ENCODE results near the gene HBE1.
"Not testable (repeated sequence)": the region's sequence is repeated elsewhere in the genome, so short reads cannot be mapped to it uniquely, and the experiment has no call there.

The HBE1 gene

GRCh38 chr11:5252192-5252918, 17.4 kb downstream of the HBE1 start:
- DNase-seq = no peak

DNA sequence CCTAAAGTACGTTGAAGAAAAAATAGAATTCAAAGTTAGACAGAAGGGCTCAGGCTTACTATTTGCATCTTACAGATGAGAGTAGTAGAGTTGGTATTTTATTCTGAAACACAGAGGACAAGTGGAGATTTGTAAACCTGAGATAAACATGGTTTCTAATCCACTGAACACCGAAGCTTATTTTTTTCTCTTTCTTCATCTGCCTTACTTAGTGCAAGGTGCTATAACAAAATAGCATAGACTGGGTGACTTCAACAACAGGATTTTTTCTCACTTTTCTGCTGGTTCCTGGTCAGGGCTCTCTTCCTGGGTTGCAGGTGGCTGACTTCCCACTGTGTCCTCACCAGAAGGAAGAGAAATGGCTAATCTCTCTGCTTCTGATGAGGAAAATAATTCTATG, 18.0 kb downstream of the HBE1 start:
- DNase-seq = no peak

- no peak for DNase-seq
Observed at GRCh38 chr11:5250543-5251204, 19.1 kb downstream of the HBE1 start.

DNA sequence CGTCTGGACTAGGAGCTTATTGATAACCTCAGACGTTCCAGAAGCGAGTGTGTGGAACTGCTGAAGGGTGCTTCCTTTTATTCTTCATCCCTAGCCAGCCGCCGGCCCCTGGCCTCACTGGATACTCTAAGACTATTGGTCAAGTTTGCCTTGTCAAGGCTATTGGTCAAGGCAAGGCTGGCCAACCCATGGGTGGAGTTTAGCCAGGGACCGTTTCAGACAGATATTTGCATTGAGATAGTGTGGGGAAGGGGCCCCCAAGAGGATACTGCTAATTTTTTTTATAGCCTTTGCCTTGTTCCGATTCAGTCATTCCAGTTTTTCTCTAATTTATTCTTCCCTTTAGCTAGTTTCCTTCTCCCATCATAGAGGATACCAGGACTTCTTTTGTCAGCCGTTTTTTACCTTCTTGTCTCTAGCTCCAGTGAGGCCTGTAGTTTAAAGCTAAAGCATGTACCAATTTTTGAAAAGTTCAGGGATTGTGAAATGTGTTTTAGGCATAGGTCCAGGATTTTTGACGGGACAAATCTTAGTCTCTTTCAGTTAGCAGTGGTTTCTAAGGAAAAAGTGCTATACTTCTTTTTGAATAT, 19.8 kb downstream of the HBE1 start, which contains the start of gene HBG1:
Gene HBG1, minus strand, starts transcription at position 51 of the 590 bp plus-strand sequence. CDS start 53 bp downstream, outside the sequence.
- DNase-seq = not testable (repeated sequence)

- not testable (repeated sequence) for DNase-seq
Observed at GRCh38 chr11:5248498-5248897, 21.2 kb downstream of the HBE1 start.

GRCh38 chr11:5247472-5248192, 22.1 kb downstream of the HBE1 start:
- no peak for DNase-seq

DNA sequence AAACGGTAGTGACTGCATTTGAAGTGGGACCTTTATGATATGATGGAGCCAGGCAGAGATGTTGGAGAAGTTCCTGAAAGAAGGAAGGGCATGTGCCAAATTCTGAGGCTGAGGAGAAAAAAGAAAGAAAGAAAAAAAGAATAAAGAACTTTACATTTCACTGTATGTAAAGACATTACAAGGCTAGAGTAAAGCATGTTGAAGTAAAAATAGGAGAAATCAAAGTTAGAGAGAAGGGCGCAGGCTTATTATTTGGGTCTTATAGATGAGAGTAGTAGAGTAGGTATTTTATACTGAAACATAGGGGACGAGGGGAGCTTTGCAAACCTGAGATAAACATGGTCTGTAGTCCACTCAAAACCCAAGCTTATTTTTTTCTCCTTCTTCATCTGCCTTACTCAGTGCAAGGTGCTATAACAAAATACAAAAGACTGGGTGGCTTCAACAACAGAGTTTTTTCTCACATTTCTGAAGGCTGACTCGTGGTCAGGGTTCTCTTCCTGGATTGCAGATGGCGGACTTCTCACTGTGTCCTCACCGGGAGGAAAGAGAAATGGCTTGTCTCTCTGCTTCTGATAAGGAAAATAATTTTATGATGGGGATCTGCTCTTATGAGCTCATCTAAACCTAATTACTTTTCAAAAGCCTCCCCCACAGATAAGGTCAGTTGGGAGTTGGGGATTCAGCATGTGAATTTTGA, 22.8 kb downstream of the HBE1 start:
- DNase-seq = no peak

DNA sequence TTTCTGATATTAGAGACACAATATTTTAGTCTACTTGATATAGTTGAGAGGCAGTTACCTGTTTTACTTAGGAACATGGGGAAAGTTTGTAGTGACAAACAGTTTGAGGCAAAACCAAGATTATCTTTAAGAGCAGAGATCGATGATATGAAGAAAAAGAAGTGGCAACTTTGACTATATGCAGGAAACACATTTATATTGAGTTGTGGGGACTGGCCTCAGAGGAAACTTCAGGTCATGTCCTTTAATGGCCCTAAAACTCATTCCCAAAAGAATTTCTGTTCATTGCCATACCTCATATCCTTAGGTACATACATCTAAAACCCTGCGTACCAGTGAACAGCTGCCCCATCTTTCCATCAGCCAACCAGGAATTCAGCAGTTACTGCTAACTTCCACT, 24.6 kb downstream of the HBE1 start:
- no peak for DNase-seq

DNA sequence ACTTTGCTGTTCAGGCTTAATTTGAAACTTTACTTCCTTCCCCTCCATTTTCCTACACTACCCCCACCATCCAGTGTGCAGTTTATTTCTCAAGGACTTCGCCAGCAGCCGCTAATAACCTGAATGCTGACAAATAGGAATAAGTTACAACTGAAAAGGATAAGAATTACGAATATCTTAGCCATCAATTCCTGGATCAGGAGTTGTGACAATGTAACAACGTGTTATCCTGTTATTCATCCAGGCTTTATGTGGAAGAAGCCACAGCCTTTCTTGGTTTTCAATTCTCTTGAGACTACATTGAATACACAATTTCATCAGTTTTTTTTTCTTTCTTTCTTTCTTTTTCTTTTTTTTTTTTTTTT, 25.9 kb downstream of the HBE1 start:
- DNase-seq = no peak

GRCh38 chr11:5242933-5243815, 26.6 kb downstream of the HBE1 start:
- no peak for DNase-seq

GRCh38 chr11:5242208-5242607, 27.5 kb downstream of the HBE1 start:
- no peak for DNase-seq

GRCh38 chr11:5241458-5241857, 28.3 kb downstream of the HBE1 start:
- DNase-seq = no peak

DNA sequence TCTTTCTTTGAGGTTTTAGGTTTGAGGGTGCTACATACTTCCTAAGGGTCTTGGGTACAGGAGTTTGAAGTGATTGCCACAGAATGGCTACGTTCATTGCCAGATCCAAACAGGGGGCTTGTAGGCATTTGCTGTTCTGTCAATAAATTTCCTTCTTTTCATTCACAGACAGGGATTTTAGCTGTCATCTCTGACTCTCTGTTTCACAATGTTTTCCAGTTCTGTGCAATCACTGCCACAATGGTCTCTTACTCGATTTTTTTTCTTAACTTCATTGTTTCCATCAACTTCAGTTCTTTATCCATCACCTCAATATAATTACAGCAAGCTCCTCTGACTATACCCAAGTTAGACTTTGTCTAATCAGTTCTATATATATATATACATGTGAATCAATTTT, 29.3 kb downstream of the HBE1 start:
- DNase-seq = no peak

DNA sequence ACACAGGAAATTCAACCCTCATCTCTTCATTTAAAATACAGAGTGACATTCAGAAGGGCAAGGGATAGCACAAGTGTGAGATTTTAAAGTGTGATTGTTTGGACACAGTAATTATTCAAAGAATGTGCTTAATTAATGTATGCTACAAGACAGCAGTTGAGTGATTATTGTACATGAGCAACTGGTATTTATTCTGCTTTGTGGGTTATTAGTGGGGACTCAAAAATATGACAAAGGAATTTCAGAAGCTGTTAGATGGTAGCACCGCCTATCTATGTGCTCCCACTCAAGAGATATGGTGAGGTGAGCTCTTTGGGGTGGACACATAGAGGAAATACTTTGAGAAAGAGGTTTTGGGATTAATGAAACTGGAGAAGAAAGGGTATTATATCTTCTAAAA, 29.7 kb downstream of the HBE1 start:
- DNase-seq = no peak

GRCh38 chr11:5239046-5239445, 30.7 kb downstream of the HBE1 start:
- no peak for DNase-seq

GRCh38 chr11:5238486-5238885, 31.3 kb downstream of the HBE1 start:
- no peak for DNase-seq

GRCh38 chr11:5237420-5237819, 32.3 kb downstream of the HBE1 start:
- DNase-seq = no peak

- DNase-seq = no peak
Observed at GRCh38 chr11:5235364-5236095, 34.2 kb downstream of the HBE1 start.

DNA sequence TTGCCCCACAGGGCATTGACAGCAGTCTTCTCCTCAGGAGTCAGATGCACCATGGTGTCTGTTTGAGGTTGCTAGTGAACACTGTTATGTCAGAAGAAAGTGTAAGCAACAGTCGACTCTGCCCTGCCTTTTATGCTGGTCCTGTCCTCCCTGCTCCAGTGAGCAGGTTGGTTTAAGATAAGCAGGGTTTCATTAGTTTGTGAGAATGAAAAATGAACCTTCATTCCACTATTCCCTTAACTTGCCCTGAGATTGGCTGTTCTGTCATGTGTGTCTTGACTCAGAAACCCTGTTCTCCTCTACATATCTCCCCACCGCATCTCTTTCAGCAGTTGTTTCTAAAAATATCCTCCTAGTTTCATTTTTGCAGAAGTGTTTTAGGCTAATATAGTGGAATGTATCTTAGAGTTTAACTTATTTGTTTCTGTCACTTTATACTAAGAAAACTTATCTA, 35.3 kb downstream of the HBE1 start, which contains the start of gene HBD:
Gene HBD, minus strand, starts transcription at position 103 of the 454 bp plus-strand sequence. Its CDS starts 50 bp downstream, at position 53.
- no peak for DNase-seq

GRCh38 chr11:5233307-5233706, 36.4 kb downstream of the HBE1 start:
- DNase-seq = no peak

DNA sequence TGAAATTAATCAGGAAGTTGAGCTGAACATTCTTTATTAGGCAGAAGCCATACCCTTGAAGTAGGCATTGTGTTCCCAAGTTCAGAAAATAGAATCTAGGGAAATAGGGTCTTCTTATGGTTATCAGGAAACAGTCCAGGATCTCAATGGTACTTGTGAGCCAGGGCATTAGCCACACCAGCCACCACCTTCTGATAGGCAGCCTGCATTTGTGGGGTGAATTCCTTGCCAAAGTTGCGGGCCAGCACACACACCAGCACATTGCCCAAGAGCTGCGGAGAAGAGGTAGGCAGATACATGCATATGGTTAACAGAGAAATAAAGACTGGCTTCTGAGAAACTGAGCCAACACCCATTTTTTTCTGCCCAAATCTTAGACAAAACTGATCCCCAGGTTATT, 36.9 kb downstream of the HBE1 start:
- DNase-seq = no peak
